Activated T-helper 2 cell treated with anti-CD3 and anti-CD28 coated beads, Interferon-gamma antibody, Interleukin-2, Interleukin-4, amounts not matched to agents 10 μg/mL and 5 μg/mL and 100 μg/mL, durations not matched to agents 14 hours and 24 hours and 36 hours (primary cell): Measurements from ENCODE around the gene ERVW-1. TPM values are rescaled to one million over a fixed set of nuclear protein-coding genes. Genes with fewer than 3 reads are reported as not detected.
"Not testable (repeated sequence)": the region's sequence is repeated elsewhere in the genome, so short reads cannot be mapped to it uniquely, and the experiment has no call there.

Experiments used
- DNase-seq: peaks from one replicate; pipeline ENCODE4 v3.0.0; 2021; ENCODE audit warnings: low spot score
- H3K27ac Mint-ChIP-seq: one replicate; pipeline ENCODE4 v1.8.0; 2021; ENCODE audit warnings: mixed read lengths
- H3K27me3 Mint-ChIP-seq: one replicate; pipeline ENCODE4 v1.8.0; 2021; ENCODE audit warnings: low read depth, mixed read lengths
- H3K36me3 Mint-ChIP-seq: one replicate; pipeline ENCODE4 v1.8.0; 2021; ENCODE audit warnings: low read depth, mixed read lengths
- H3K4me1 Mint-ChIP-seq: one replicate; pipeline ENCODE4 v1.8.0; 2021; ENCODE audit warnings: low read depth, mixed read lengths
- H3K4me3 Mint-ChIP-seq: one replicate; pipeline ENCODE4 v1.8.0; 2021; ENCODE audit warnings: low read depth, mild to moderate bottlenecking, moderate library complexity, mixed read lengths
- H3K9me3 Mint-ChIP-seq: one replicate; pipeline ENCODE4 v1.8.0; 2021; ENCODE audit warnings: mixed read lengths
- intact Hi-C: fragments of 100-400 bp; cut with micrococcal nuclease; formaldehyde crosslinking; loops from one replicate; pipeline ENCODE4 v1.15.1; 2023
- total RNA-seq: library from RNA; stranded (reverse); gene quantifications from 2 replicates; pipeline ENCODE4 v1.2.3, GENCODE V29; 2022

ERVW-1 gene
- total RNA-seq, 1 donor from 2014 or later = not detected

DNA sequence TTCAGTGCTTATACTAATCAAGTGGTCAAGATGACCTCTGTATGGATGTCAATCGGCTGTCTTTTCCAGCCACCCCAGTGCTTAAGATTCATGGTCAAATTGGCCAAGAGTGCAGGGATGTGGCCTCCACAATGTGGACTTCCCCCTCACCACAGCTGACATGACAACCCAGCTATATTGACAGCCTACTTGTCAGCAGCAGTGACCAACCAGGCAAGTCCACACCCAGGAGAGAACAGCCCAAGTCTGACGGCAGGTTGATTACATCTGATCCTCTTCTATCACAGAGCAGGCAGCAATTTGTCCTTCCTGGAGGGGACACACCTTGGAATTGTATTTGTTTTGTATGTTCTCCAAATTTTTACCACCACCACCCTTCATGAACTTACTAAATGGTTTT, 8.2 kb upstream of the ERVW-1 start:
- no peaks in the 10 kb centered on the region for H3K27me3 Mint-ChIP-seq
- H3K27ac Mint-ChIP-seq = no peak overlapping the region
- H3K4me1 Mint-ChIP-seq = no peaks in the 10 kb centered on the region
- H3K4me3 Mint-ChIP-seq = no peak overlapping the region
- intact Hi-C loops = no loop called here
- H3K9me3 Mint-ChIP-seq = no peaks in the 10 kb centered on the region
- DNase-seq = no peak
- peaks cover 18% of the 10 kb centered on the region for H3K36me3 Mint-ChIP-seq

DNA sequence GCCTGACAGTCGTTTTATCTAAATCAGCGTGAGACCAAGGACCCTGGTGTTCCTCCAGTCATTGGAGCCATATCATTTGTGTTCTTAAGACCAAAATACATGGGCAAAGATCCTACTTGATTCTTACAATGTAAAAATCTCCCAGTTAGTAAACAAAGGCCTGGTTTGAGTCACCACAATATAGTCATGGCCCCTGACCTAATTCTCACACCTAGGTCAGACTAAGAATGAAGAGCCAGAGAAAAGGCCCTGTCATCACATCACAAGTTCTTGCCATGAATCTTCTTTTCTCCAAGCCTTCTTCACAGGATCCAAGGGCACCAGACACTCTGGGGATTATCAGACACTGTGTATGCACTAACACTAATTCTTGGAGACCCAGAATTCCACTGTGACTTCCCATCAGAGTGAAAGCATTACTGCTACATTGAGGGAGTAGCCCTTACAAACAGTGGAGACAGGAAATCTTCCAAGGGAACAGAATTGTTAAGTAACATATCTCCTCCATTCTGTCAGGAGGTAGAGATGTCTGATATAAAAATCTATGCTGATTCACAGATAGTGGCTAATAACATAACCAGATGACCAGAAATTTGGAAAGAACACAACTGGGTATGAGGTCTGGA, 7.6 kb upstream of the ERVW-1 start:
- no peak for DNase-seq

DNA sequence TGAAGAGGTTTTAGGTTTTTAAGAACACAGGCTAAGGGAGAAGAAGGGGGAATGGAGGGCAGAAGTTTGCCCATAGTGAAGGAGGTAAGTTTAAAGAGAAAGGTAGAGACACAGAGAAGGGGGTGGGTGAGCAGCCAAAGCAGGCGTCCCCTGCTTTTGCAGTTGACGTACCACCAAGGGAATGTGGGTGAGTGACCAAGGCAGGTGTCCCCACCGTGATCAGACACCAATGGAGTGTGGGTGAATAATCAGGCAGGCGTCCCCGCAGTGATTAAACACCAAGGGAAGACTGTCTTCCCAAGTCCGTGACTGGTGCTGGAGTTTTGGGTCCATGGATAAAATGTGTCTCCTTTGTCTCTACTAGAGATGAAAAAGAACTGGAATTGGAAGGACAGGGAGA, 6.5 kb upstream of the ERVW-1 start:
- intact Hi-C loops, H3K9me3 Mint-ChIP-seq, DNase-seq, H3K4me1 Mint-ChIP-seq, H3K4me3 Mint-ChIP-seq, H3K27me3 Mint-ChIP-seq, H3K27ac Mint-ChIP-seq: not testable (repeated sequence)
- H3K36me3 Mint-ChIP-seq = peaks cover 11% of the 10 kb centered on the region

More for the DNA sequence above, 7.6 kb upstream of the ERVW-1 start:
- intact Hi-C loops = no loop called here
- peaks cover 15% of the 10 kb centered on the region for H3K36me3 Mint-ChIP-seq
- H3K9me3 Mint-ChIP-seq = no peaks in the 10 kb centered on the region
- no peaks in the 10 kb centered on the region for H3K27me3 Mint-ChIP-seq
- H3K4me3 Mint-ChIP-seq = no peak overlapping the region
- H3K4me1 Mint-ChIP-seq = no peaks in the 10 kb centered on the region
- no peak overlapping the region for H3K27ac Mint-ChIP-seq

DNA sequence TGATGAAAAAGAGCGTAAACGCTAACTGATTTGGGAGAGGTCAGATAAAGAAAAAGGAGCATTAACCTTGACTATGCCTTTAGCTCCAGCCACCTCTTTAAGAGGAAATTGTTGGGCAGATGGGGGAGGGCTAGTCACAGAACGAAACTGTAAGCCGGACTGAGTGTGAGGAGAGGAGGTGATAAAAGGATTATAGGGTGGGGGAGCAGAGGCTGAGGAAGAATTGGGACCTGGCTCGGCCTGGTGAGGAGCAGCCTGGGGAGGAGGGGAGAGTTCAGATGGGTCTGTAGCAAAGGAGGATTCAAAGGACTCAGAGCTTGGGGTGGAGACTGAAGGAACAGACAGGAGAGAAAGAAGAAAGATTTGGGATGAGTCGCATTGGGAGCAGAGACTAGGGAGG, 5.9 kb upstream of the ERVW-1 start:
- H3K27me3 Mint-ChIP-seq, H3K27ac Mint-ChIP-seq, H3K4me1 Mint-ChIP-seq, H3K4me3 Mint-ChIP-seq, intact Hi-C loops, H3K9me3 Mint-ChIP-seq, DNase-seq, H3K36me3 Mint-ChIP-seq: not testable (repeated sequence)

DNA sequence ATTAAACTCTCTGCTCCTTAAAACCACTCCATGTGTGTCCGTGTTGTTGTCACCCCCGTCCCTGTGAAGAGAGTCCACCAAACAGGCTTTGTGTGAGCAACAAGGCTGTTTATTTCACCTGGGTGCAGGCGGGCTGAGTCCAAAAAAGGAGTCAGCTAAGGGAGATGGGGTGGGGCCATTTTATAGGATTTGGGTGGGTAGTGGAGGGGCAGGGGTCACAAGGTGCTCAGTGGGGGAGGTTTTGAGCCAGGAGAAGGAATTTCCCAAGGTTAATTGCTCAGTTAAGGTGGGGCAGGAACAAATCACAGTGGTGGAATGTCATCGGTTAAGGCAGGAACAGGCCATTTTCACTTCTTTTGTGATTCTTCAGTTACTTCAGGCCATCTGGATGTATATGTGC, 1.4 kb upstream of the ERVW-1 start:
- H3K27ac Mint-ChIP-seq, H3K36me3 Mint-ChIP-seq, H3K4me3 Mint-ChIP-seq, H3K27me3 Mint-ChIP-seq, H3K4me1 Mint-ChIP-seq, intact Hi-C loops, DNase-seq, H3K9me3 Mint-ChIP-seq: not testable (repeated sequence)

DNA sequence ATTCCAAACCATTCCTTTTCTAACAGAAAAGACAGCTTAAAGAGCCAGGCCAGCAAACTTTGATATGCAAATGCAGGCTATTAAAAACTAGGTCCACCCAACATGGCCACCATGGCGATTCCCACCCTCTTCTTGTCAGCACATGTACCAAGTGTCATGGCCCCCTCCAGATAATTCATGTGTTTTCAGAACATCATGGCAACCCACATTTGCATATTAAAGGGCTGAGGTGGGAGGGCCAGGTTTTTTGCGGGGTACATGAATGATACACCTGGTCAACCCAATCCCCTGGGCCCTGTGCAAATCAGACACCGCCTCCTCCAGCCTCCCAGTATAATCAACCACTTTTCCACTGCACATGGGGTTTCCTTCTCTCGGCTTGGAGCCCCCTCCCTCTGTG, 965 bp upstream of the ERVW-1 start:
- no peaks in the 10 kb centered on the region for H3K36me3 Mint-ChIP-seq
- no peaks in the 10 kb centered on the region for H3K27me3 Mint-ChIP-seq
- H3K27ac Mint-ChIP-seq = no peak overlapping the region
- no peak for DNase-seq
- H3K4me3 Mint-ChIP-seq = no peak overlapping the region
- H3K4me1 Mint-ChIP-seq = no peaks in the 10 kb centered on the region
- intact Hi-C loops = no loop called here
- H3K9me3 Mint-ChIP-seq = no peaks in the 10 kb centered on the region

DNA sequence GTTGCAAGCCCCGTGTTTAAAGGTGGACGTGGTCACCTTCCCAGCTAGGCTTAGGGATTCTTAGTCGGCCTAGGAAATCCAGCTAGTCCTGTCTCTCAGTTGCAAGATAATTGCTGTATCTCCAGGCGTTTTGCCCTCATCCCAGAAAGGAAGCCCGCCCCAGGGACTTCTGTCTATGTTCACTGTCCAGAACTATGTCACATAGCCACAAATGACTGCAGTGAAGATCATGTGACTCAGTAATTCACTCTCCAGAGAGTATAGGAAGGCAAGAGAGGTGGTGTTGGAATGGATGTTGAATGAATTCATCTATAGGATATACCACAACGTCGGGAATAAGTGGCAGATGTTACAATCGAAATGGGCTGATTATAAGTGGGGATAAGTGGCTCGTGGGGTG, 349 bp upstream of the ERVW-1 start:
- intact Hi-C loops = no loop called here
- no peak overlapping the region for H3K4me3 Mint-ChIP-seq
- no peaks in the 10 kb centered on the region for H3K36me3 Mint-ChIP-seq
- no peaks in the 10 kb centered on the region for H3K9me3 Mint-ChIP-seq
- no peak overlapping the region for H3K27ac Mint-ChIP-seq
- H3K27me3 Mint-ChIP-seq = no peaks in the 10 kb centered on the region
- H3K4me1 Mint-ChIP-seq = no peaks in the 10 kb centered on the region
- DNase-seq = no peak

DNA sequence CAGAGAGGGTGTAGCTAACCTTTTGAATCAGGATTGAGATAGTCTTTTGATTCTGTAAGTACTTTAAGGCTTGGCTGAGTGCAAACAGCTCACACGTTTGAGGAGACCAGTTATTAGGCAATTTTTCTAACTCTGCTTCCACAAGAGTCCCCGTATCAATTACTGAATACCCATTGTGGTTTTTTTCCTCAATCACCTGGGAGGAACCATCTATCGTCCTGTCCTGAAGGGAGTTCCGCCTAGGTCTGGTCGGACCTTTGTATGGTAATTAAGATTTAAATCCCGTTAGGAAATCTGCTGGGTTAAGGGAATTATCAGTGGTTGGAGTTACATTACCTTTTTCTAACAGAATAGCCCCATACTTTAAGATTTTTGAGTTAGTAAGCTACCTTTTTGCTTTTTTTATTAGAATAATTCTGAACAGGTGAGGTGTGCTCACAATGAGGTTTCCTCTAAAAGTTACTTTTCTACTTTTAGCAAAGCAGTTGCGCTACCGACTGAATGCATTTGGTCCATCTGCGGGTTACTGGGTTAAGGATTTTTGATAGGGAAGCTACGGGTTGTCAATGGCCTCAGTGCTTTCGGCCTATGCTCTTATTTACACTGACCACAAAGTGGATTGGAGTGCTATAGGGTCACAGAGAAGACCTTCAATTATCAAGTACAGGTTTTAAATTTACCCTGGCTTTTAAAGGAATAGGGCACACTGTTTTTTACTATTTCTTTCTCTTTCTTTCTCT, 1.7 kb downstream of the ERVW-1 start:
- H3K4me1 Mint-ChIP-seq, H3K9me3 Mint-ChIP-seq, H3K4me3 Mint-ChIP-seq, intact Hi-C loops, H3K27me3 Mint-ChIP-seq, DNase-seq, H3K27ac Mint-ChIP-seq, H3K36me3 Mint-ChIP-seq: not testable (repeated sequence)

DNA sequence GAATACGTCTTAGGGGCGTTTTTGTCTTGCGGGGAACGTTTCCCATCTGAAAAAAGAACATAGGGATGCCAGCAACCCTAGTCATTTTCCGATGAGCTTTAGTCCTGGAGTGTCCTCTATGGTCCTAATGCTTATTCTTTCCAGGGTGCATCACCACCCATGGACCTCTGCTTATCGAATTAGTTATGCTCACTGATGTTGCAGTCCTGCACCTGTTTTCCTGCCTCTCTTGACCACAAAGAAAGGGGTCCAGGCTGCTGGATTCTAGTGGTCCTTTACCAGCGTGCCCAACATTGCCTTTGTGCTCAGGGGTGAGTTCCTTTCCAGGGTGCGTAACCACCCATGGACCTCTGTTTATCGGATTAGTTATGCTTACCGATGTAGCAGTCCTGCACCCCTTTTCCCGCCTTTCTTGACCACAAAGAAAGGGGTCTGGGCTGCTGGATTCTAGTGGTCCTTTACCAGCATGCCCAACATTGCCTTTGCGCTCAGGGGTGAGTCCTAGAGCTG, 2.4 kb downstream of the ERVW-1 start:
- H3K27ac Mint-ChIP-seq, intact Hi-C loops, H3K36me3 Mint-ChIP-seq, H3K9me3 Mint-ChIP-seq, H3K4me3 Mint-ChIP-seq, H3K27me3 Mint-ChIP-seq, DNase-seq, H3K4me1 Mint-ChIP-seq: not testable (repeated sequence)

DNA sequence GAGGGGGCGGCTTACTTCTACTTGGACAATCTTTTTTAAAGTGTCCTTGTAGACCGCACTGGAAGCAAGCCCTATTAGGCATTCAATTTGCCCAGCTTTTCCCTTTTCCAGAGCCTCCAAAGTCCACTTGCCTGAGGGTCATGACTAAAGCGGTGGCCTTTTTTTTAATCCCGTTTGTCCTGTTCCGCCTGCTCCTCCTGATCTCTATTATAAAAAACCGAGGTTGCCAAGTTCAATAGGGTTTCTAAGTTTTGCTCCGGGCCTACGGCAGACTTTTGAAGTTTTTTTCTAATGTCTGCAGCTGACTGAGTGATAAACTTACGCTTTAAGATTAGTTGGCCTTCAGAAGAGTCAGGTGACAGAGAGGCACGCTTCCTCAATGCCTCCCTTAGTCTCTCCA, 3.8 kb downstream of the ERVW-1 start:
- H3K4me3 Mint-ChIP-seq, H3K27me3 Mint-ChIP-seq, H3K36me3 Mint-ChIP-seq, intact Hi-C loops, H3K9me3 Mint-ChIP-seq, H3K4me1 Mint-ChIP-seq, DNase-seq, H3K27ac Mint-ChIP-seq: not testable (repeated sequence)

DNA sequence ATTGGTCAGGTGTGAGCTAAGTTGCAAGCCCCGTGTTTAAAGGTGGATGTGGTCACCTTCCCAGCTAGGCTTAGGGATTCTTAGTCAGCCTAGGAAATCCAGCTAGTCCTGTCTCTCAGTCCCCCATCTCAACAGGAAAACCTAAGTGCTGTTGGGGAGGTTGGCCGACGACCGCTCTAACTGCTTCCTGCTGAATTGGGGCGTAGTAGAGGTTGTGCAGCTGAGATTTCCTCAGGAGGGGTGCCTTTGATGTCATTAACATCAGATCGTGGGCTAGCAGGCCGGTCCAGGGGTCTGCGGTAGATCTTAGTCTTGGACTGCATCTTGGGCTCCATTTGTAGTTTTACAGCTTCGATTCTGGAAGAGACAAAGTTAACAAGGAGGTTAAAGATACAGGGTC, 9.2 kb downstream of the ERVW-1 start:
- intact Hi-C loops, DNase-seq, H3K4me3 Mint-ChIP-seq, H3K27me3 Mint-ChIP-seq, H3K27ac Mint-ChIP-seq, H3K4me1 Mint-ChIP-seq, H3K36me3 Mint-ChIP-seq: not testable (repeated sequence)
- peaks cover 19% of the 10 kb centered on the region for H3K9me3 Mint-ChIP-seq

DNA sequence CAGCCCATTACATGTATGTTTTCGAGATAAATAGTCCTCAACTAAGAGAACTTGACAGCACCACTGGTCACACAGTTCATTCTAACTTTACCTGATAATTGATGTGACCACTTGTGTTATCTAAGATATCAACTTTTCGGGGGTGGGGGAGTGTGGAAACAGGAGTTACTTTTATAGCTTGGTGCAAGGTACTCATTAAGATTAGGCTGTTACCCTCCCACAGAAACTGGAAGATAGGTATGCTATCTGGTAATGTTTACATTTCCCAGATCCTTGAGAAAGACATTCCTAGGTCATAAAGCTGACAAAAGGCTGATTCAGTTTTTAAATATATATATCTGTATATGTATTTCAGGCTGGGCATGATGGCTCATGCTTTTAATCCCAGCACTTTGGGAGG, 11.1 kb downstream of the ERVW-1 start:
- Mint-ChIP-seq H3K27ac (no peak overlapping the region), H3K4me1 (no peaks in the 10 kb centered on the region), H3K27me3 (no peaks in the 10 kb centered on the region), H3K9me3 (peaks cover 19% of the 10 kb centered on the region), H3K4me3 (no peak overlapping the region), H3K36me3 (peaks cover 6% of the 10 kb centered on the region)
- intact Hi-C loops = no loop called here
- no peak for DNase-seq

DNA sequence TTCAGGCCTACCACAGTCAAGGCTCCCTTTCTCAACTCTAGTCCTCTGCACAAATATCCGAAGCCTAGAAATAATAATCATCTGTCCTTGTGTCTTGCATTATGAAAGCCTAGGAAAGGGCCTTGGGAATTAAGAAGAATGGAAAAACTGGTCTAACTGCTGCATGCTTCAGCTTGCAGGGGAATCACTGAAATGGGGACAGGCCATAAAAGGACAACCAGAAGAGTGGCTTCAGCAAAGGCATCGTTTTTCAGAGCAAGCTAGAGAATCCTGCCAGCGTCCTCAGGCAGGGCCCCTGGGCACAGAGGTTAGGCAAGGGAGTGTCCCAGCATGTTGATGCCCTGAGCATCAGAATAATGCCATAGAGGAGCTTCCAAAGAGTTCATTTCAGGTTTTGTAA, 13.2 kb downstream of the ERVW-1 start:
- Mint-ChIP-seq H3K27me3 (no peaks in the 10 kb centered on the region), H3K4me3 (no peak overlapping the region), H3K36me3 (peaks cover 6% of the 10 kb centered on the region), H3K27ac (no peak overlapping the region), H3K4me1 (no peaks in the 10 kb centered on the region), H3K9me3 (peaks cover 18% of the 10 kb centered on the region)
- intact Hi-C loops = no loop called here
- DNase-seq = no peak
